ENCODE results near the gene ALDOC. TPM values are rescaled to one million over a fixed set of nuclear protein-coding genes. Genes with fewer than 3 reads are reported as not detected.

The ALDOC gene
- total and polyA plus RNA-seq, 10 of the 15 experiments (the other 5 are each of a cell fraction or from before 2014, with no cell fraction given) = 16.0 to 268 (median 78.2) TPM

- TF ChIP-seq, protein P1, sequence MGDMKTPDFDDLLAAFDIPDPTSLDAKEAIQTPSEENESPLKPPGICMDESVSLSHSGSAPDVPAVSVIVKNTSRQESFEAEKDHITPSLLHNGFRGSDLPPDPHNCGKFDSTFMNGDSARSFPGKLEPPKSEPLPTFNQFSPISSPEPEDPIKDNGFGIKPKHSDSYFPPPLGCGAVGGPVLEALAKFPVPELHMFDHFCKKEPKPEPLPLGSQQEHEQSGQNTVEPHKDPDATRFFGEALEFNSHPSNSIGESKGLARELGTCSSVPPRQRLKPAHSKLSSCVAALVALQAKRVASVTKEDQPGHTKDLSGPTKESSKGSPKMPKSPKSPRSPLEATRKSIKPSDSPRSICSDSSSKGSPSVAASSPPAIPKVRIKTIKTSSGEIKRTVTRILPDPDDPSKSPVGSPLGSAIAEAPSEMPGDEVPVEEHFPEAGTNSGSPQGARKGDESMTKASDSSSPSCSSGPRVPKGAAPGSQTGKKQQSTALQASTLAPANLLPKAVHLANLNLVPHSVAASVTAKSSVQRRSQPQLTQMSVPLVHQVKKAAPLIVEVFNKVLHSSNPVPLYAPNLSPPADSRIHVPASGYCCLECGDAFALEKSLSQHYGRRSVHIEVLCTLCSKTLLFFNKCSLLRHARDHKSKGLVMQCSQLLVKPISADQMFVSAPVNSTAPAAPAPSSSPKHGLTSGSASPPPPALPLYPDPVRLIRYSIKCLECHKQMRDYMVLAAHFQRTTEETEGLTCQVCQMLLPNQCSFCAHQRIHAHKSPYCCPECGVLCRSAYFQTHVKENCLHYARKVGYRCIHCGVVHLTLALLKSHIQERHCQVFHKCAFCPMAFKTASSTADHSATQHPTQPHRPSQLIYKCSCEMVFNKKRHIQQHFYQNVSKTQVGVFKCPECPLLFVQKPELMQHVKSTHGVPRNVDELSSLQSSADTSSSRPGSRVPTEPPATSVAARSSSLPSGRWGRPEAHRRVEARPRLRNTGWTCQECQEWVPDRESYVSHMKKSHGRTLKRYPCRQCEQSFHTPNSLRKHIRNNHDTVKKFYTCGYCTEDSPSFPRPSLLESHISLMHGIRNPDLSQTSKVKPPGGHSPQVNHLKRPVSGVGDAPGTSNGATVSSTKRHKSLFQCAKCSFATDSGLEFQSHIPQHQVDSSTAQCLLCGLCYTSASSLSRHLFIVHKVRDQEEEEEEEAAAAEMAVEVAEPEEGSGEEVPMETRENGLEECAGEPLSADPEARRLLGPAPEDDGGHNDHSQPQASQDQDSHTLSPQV (IDR thresholded peaks at IDR 0.05) = no peak
- TF ChIP-seq WRNIP1 (IDR thresholded peaks at IDR 0.05; ENCODE audit: borderline replicate concordance, low read depth, low read length) = no peak
- TF ChIP-seq NFXL1 (IDR thresholded peaks at IDR 0.05; ENCODE audit: borderline replicate concordance) = no peak
Measured at GRCh38 chr17:28573966-28574480, 2.7 kb downstream of the ALDOC start (continued).

GRCh38 chr17:28573521-28573920, 3.2 kb downstream of the ALDOC start:
- peaks cover 6 to 21% of the 10 kb centered on the region in 2 experiments; a peak in 3 of 4 replicates for H3K36me3 ChIP-seq (ENCODE audit: control insufficient read depth in 2 of 2, insufficient read depth in 2 of 2, low read length in 1 of 2)
- no peaks in the 10 kb centered on the region for H3K27me3 ChIP-seq (replicated peaks in 1 of 2; ENCODE audit: control insufficient read depth in 2 of 2, insufficient read depth in 2 of 2, low read length in 1 of 2)
- H3K9me3 ChIP-seq (replicated peaks; ENCODE audit: control insufficient read depth, insufficient read depth, low read length) = no peaks in the 10 kb centered on the region
- ChIA-PET SMC1A (ENCODE audit: uncharacterized antibody, unreplicated experiment) (interaction anchor here (1.1 to 8.3 kb wide), 2 partner anchors 24 kb away, joined by 3 to 89 read pairs; no protein-coding TSS in a partner anchor), CTCF (interaction anchor here (0.6 to 4.8 kb wide), 3 partner anchors 24 to 719 kb away, joined by 3 to 56 read pairs (median 3); no protein-coding TSS in a partner anchor), RAD21 (ENCODE audit: unreplicated experiment) (no interaction called here), POLR2A (interaction anchor here (6.2 to 9.9 kb wide), 2 partner anchors 20 to 24 kb away, joined by 56 to 148 read pairs; partner anchors contain the start of gene UNC119)
- no TSS peak for BruUV-seq (replicated peaks)
- peaks cover 15% of the 10 kb centered on the region for H3K4me1 ChIP-seq (ENCODE audit: control insufficient read depth, insufficient read depth, low read length)
- no peak overlapping the region for H3K4me3 ChIP-seq
- DNase-seq (ENCODE audit: low read depth, low spot score) (no peak), ATAC-seq (no peak), FAIRE-seq (no peak)
- in situ Hi-C loops (cut with MboI) (loop anchor here (25.0 kb wide), 1 partner anchor 1086 kb away; no protein-coding TSS in a partner anchor), intact Hi-C loops (cut with micrococcal nuclease; ENCODE audit: unreplicated experiment) (loop anchor here (5.0 kb wide), 1 partner anchor 49 kb away; no protein-coding TSS in a partner anchor)
- no peaks in the 10 kb centered on the region for H4K20me1 ChIP-seq (ENCODE audit: control insufficient read depth, insufficient read depth)
- 92% methylated on average over 9 of the region's 9 CpGs for WGBS (ENCODE audit: insufficient coverage, insufficient replicate concordance, low lambda C conversion rate, missing lambda C conversion rate)
- H3K27ac ChIP-seq (ENCODE audit: control insufficient read depth, insufficient read depth) = no peak overlapping the region
- no peak overlapping the region for H2AFZ ChIP-seq (ENCODE audit: control insufficient read depth, low read depth, low read length)
- no peak overlapping the region for H3K4me2 ChIP-seq (ENCODE audit: control insufficient read depth, insufficient read depth)
- H3K79me2 ChIP-seq (ENCODE audit: control insufficient read depth, insufficient read depth, low read length) = peaks cover 51% of the 10 kb centered on the region
- no peak overlapping the region for H3K9ac ChIP-seq (ENCODE audit: control insufficient read depth, insufficient read depth, low read length)
- TF ChIP-seq, protein P2, sequence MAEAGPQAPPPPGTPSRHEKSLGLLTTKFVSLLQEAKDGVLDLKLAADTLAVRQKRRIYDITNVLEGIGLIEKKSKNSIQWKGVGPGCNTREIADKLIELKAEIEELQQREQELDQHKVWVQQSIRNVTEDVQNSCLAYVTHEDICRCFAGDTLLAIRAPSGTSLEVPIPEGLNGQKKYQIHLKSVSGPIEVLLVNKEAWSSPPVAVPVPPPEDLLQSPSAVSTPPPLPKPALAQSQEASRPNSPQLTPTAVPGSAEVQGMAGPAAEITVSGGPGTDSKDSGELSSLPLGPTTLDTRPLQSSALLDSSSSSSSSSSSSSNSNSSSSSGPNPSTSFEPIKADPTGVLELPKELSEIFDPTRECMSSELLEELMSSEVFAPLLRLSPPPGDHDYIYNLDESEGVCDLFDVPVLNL (IDR thresholded peaks at IDR 0.05; ENCODE audit: low read depth, low read length) = no peak
- TF ChIP-seq FOXK2 (IDR thresholded peaks at IDR 0.05) = no peak
- no peak for TF ChIP-seq NFIC (IDR thresholded peaks at IDR 0.05; ENCODE audit: low read depth, low read length)
- no peak for TF ChIP-seq ETV6 (conservative IDR thresholded peaks at IDR 0.05 in 1 of 2, IDR thresholded peaks at IDR 0.05 in 1 of 2; ENCODE audit: borderline replicate concordance in 1 of 2, low read depth in 1 of 2)
- TF ChIP-seq, protein P3, sequence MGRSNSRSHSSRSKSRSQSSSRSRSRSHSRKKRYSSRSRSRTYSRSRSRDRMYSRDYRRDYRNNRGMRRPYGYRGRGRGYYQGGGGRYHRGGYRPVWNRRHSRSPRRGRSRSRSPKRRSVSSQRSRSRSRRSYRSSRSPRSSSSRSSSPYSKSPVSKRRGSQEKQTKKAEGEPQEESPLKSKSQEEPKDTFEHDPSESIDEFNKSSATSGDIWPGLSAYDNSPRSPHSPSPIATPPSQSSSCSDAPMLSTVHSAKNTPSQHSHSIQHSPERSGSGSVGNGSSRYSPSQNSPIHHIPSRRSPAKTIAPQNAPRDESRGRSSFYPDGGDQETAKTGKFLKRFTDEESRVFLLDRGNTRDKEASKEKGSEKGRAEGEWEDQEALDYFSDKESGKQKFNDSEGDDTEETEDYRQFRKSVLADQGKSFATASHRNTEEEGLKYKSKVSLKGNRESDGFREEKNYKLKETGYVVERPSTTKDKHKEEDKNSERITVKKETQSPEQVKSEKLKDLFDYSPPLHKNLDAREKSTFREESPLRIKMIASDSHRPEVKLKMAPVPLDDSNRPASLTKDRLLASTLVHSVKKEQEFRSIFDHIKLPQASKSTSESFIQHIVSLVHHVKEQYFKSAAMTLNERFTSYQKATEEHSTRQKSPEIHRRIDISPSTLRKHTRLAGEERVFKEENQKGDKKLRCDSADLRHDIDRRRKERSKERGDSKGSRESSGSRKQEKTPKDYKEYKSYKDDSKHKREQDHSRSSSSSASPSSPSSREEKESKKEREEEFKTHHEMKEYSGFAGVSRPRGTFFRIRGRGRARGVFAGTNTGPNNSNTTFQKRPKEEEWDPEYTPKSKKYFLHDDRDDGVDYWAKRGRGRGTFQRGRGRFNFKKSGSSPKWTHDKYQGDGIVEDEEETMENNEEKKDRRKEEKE (IDR thresholded peaks at IDR 0.05) = no peak
- no peak for TF ChIP-seq MEF2A (IDR thresholded peaks at IDR 0.05; ENCODE audit: insufficient read depth, low read depth, low read length)
- TF ChIP-seq IRF3 (IDR thresholded peaks at IDR 0.05) = no peak
- no peak for TF ChIP-seq HCFC1 (IDR thresholded peaks at IDR 0.05; ENCODE audit: low read length)
